GM23248 (cell line): Measurements from ENCODE around the gene CATSPERE. TPM values are rescaled to one million over a fixed set of nuclear protein-coding genes. Genes with fewer than 3 reads are reported as not detected.
A peak's percentile ranks its signal among the peaks of the same experiment; 100 is the strongest.
"Not testable (repeated sequence)": the region's sequence is repeated elsewhere in the genome, so short reads cannot be mapped to it uniquely, and the experiment has no call there.

Experiments used
- DNase-seq: peaks from one replicate; pipeline ENCODE4 v3.0.0-alpha.2; 2015
- H2AFZ ChIP-seq: fragments of 200-600 bp; sonication (generic); 2 replicates; pipeline ENCODE4 v1.6.1; 2016; ENCODE audit warnings: antibody characterized with exemption
- H3F3A ChIP-seq: fragments of 200-600 bp; sonication (generic); 2 replicates; pipeline ENCODE4 v1.6.1; 2016; ENCODE audit warnings: mild to moderate bottlenecking, antibody characterized with exemption, mixed run types; ENCODE audit not compliant: insufficient read depth
- H3K27ac ChIP-seq: fragments of 200-600 bp; sonication (generic); 2 replicates; pipeline ENCODE4 v1.5.1; 2016; ENCODE audit warnings: mild to moderate bottlenecking
- H3K27me3 ChIP-seq: fragments of 200-600 bp; sonication (generic); replicated peaks from 2 replicates; pipeline ENCODE4 v1.6.1; 2016; ENCODE audit warnings: mild to moderate bottlenecking; ENCODE audit not compliant: insufficient read depth
- H3K36me3 ChIP-seq: fragments of 200-600 bp; sonication (generic); 2 replicates; pipeline ENCODE4 v1.6.1; 2016; ENCODE audit warnings: low read depth, mild to moderate bottlenecking
- H3K4me1 ChIP-seq: fragments of 200-600 bp; sonication (generic); 2 replicates; pipeline ENCODE4 v1.6.1; 2016; ENCODE audit warnings: mild to moderate bottlenecking; ENCODE audit not compliant: insufficient read depth
- H3K4me2 ChIP-seq: fragments of 200-600 bp; sonication (generic); one replicate; pipeline ENCODE4 v1.6.1; 2016; ENCODE audit warnings: mild to moderate bottlenecking; ENCODE audit not compliant: unreplicated experiment
- H3K4me3 ChIP-seq: fragments of 200-600 bp; sonication (generic); 2 replicates; pipeline ENCODE4 v1.5.1; 2016; ENCODE audit warnings: mild to moderate bottlenecking
- H3K79me2 ChIP-seq: fragments of 200-600 bp; sonication (generic); 2 replicates; pipeline ENCODE4 v1.6.1; 2016; ENCODE audit warnings: mild to moderate bottlenecking; ENCODE audit not compliant: insufficient read depth
- H3K9ac ChIP-seq: fragments of 200-600 bp; sonication (generic); 2 replicates; pipeline ENCODE4 v1.6.1; 2016; ENCODE audit warnings: mild to moderate bottlenecking
- H3K9me2 ChIP-seq: fragments of 200-600 bp; sonication (generic); 2 replicates; pipeline ENCODE4 v1.6.1; 2016; ENCODE audit warnings: mixed run types, mild to moderate bottlenecking, moderate library complexity; ENCODE audit not compliant: insufficient read depth
- H3K9me3 ChIP-seq: fragments of 200-600 bp; sonication (generic); one replicate; pipeline ENCODE4 v1.6.1; 2017; ENCODE audit warnings: low read depth
- H4K20me1 ChIP-seq: fragments of 200-600 bp; sonication (generic); 2 replicates; pipeline ENCODE4 v1.6.0; 2016; ENCODE audit not compliant: insufficient read depth
- EZH2 ChIP-seq: fragments of 200-600 bp; sonication (generic); IDR thresholded peaks from 2 replicates; pipeline ENCODE4 v1.6.1; 2018; ENCODE audit warnings: antibody characterized with exemption, mild to moderate bottlenecking; ENCODE audit not compliant: insufficient read depth, poor library complexity, severe bottlenecking
- EZH2phosphoT487 ChIP-seq: fragments of 200-600 bp; sonication (generic); IDR thresholded peaks from 2 replicates; pipeline ENCODE4 v1.6.1; 2018; ENCODE audit warnings: antibody characterized with exemption, moderate library complexity, mild to moderate bottlenecking, low read depth; ENCODE audit not compliant: insufficient read depth
- WGBS, 2 experiments: methylation state at CpG; one replicate each; pipeline ENCODE4 v1.1.6; 2015 to 2017; ENCODE audit warnings: low lambda C conversion rate in 2 of 2, low coverage in 1 of 2; ENCODE audit errors: missing lambda C conversion rate in 2 of 2; 5-methylcytosine and 5-hydroxymethylcytosine counted together
- in situ Hi-C: fragments of 300-500 bp; cut with MboI; formaldehyde crosslinking; loops from 2 replicates; pipeline ENCODE4 v1.15.0; 2020
- polyA plus RNA-seq: library from polyadenylated mRNA; unstranded; fragments of >200 nt; fragmentation: Nextera tagmentation; extraction: Ambion mirVana; gene quantifications from 2 replicates; pipeline ENCODE4 v1.2.1, GENCODE V29; 2016
- small RNA-seq: library from RNA; depleted of rRNA; stranded (forward); fragments of <200 nt; gene quantifications from one replicate; pipeline ENCODE3, GENCODE V24; 2014; ENCODE audit warnings: low read depth, low replicate concordance
- total RNA-seq: library from RNA; depleted of rRNA; stranded (reverse); fragments of >200 nt; shearing (Covaris generic); gene quantifications from 2 replicates; pipeline ENCODE4 v1.2.3, GENCODE V29; 2014; rRNA removed

CATSPERE gene
- total and polyA plus RNA-seq, 2 experiments from 2014 or later = 0.85 to 1.2 TPM

DNA sequence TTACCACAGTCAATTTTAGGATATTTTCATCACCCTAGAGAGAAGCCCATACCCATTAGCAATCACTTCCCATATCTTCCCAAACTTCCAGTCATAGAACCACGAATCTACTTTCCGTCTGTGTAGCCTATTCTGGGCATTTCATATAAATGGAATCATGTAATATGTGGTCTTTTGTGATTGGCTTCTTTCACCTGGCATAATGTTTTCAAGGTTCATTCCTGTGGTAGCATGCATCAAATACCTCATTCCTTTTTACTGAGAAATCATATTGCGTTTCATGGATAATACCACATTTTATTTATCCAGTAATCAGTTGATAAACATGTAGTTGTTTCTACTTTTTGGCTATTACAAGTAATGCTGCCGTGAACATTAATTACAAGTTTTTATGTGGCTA lies 213.4 kb downstream of the CATSPERE start:
- in situ Hi-C loops = no loop called here
- WGBS, 2 experiments = 72 to 75% methylated on average over 4 of the region's 4 CpGs
- H3K27ac ChIP-seq = no peak overlapping the region

GRCh38 chr1:244675167-244675566 lies 214.1 kb downstream of the CATSPERE start:
- H3K4me2 ChIP-seq = no peak overlapping the region
- H3K36me3 ChIP-seq = no peaks in the 10 kb centered on the region
- H3K27me3 ChIP-seq = no peaks in the 10 kb centered on the region
- H3K27ac ChIP-seq = no peak overlapping the region
- H3K9ac ChIP-seq = no peak overlapping the region
- no peaks in the 10 kb centered on the region for H3K9me3 ChIP-seq
- no peak overlapping the region for H3K4me3 ChIP-seq
- H2AFZ ChIP-seq = no peak overlapping the region
- in situ Hi-C loops = no loop called here
- H3K9me2 ChIP-seq = no peaks in the 10 kb centered on the region
- TF ChIP-seq EZH2phosphoT487 (no peak), EZH2 (no peak)
- peaks cover 19% of the 10 kb centered on the region for H3K4me1 ChIP-seq
- 94 to 100% methylated on average over 2 of the region's 2 CpGs for WGBS, 2 experiments
- H4K20me1 ChIP-seq = no peaks in the 10 kb centered on the region
- H3F3A ChIP-seq = peaks cover 10% of the 10 kb centered on the region; the same call in 1 of the 2 replicates
- peaks cover 94% of the 10 kb centered on the region for H3K79me2 ChIP-seq
- peak; percentile 13 for DNase-seq

More for the DNA sequence above, 213.4 kb downstream of the CATSPERE start:
- H4K20me1 ChIP-seq = no peaks in the 10 kb centered on the region
- H3K4me3 ChIP-seq = no peak overlapping the region
- peaks cover 91% of the 10 kb centered on the region for H3K79me2 ChIP-seq
- no peaks in the 10 kb centered on the region for H3K9me2 ChIP-seq
- no peak overlapping the region for H3K4me2 ChIP-seq
- TF ChIP-seq EZH2 (no peak), EZH2phosphoT487 (no peak)
- no peaks in the 10 kb centered on the region for H3K9me3 ChIP-seq
- H2AFZ ChIP-seq = no peak overlapping the region
- H3F3A ChIP-seq = peaks cover 10% of the 10 kb centered on the region; the same call in 1 of the 2 replicates
- no peaks in the 10 kb centered on the region for H3K36me3 ChIP-seq
- H3K27me3 ChIP-seq = no peaks in the 10 kb centered on the region
- H3K4me1 ChIP-seq = peaks cover 19% of the 10 kb centered on the region
- no peak overlapping the region for H3K9ac ChIP-seq
- no peak for DNase-seq

DNA sequence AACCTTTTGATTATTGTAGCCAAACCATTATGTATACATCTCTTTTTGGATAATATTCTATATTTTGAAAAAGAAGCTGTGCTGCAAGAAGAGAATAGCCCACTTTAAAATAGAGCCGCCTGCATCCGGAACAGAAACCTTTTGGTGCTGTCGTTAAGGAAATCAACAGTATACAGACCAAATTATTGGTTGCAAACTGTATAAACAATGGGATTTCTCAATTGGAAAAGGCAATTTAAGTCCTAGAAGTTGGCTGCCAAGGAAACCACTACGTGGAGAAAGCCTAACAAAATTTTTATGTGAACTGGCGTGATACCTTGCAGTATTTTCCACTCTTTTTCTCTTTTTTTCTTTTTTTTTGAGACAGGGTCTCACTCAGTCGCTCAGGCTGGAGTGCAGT lies 217.6 kb downstream of the CATSPERE start:
- H3K4me1 ChIP-seq = peaks cover 16% of the 10 kb centered on the region; the same call in 1 of the 2 replicates
- 75 to 81% methylated on average over 6 of the region's 6 CpGs for WGBS, 2 experiments
- H3K9me2 ChIP-seq = no peaks in the 10 kb centered on the region
- H2AFZ ChIP-seq = no peak overlapping the region
- TF ChIP-seq EZH2phosphoT487 (no peak), EZH2 (no peak)
- no peak overlapping the region for H3K27ac ChIP-seq
- peaks cover under 1% of the 10 kb centered on the region; the same call in 1 of the 2 replicates for H3F3A ChIP-seq
- no peaks in the 10 kb centered on the region for H3K36me3 ChIP-seq
- H3K4me2 ChIP-seq = no peak overlapping the region
- no peak overlapping the region for H3K4me3 ChIP-seq
- H3K9me3 ChIP-seq = no peaks in the 10 kb centered on the region
- no peak for DNase-seq
- no peak overlapping the region for H3K9ac ChIP-seq
- no peaks in the 10 kb centered on the region for H3K27me3 ChIP-seq
- no peaks in the 10 kb centered on the region for H4K20me1 ChIP-seq
- H3K79me2 ChIP-seq = peaks cover 96% of the 10 kb centered on the region
- in situ Hi-C loops = no loop called here

DNA sequence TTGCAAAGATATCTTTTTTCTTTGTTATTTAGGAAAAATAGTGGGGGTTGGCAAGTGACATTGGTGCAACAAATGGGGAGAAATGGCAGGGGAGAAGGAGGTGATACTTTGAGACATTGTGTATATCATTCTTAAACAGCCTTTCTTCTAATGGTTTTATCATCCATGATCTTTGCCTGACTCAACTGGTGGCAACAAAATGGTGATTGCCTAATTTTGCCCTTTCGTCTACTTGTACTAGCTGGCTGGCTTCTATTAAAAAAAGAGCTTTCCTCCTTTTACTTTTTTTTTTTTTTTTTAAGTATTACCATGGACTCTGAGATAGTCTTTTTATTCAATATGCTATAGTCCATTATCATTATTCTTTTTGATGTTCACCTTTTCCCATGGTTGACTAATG lies 219.6 kb downstream of the CATSPERE start:
- Histone ChIP-seq H2AFZ (no peak overlapping the region), H3K9me3 (no peaks in the 10 kb centered on the region), H3K36me3 (no peaks in the 10 kb centered on the region), H3K9ac (no peak overlapping the region), H3K9me2 (no peaks in the 10 kb centered on the region), H3F3A (no peaks in the 10 kb centered on the region), H3K4me3 (no peak overlapping the region), H3K4me1 (peaks cover 14% of the 10 kb centered on the region; the same call in 1 of the 2 replicates), H3K4me2 (no peak overlapping the region), H3K27me3 (no peaks in the 10 kb centered on the region), H4K20me1 (no peaks in the 10 kb centered on the region), H3K79me2 (peaks cover 96% of the 10 kb centered on the region), H3K27ac (no peak overlapping the region)
- WGBS, 2 experiments = 65 to 74% methylated on average over 1 of the region's 1 CpG
- no peak for TF ChIP-seq EZH2phosphoT487
- TF ChIP-seq EZH2 = no peak
- DNase-seq = peak; percentile 64
- in situ Hi-C loops = no loop called here

DNA sequence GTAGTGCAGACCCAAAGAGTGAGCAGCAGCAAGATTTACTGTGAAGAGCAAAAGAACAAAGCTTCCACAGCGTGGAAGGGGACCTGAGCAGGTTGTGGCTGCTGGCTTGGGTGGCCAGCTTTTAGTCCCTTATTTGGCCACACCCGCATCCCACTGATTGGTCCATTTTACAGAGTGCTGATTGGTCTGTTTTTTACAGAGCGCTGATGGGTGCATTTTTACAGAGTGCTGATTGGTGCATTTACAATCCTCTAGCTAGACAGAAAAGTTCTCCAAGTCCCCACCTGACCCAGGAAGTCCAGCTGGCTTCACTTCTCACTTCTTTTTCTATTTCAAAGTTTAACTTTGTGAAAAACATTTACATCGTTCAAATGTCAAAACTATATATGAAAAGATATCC lies 221.0 kb downstream of the CATSPERE start:
- H3K9me3 ChIP-seq, H3K9ac ChIP-seq, H3K36me3 ChIP-seq, in situ Hi-C loops, H3K4me3 ChIP-seq, H4K20me1 ChIP-seq, H3K27me3 ChIP-seq, H3K9me2 ChIP-seq, H3F3A ChIP-seq, DNase-seq, H3K27ac ChIP-seq, H3K4me2 ChIP-seq, H2AFZ ChIP-seq: not testable (repeated sequence)
- Histone ChIP-seq H3K79me2 (peaks cover 92% of the 10 kb centered on the region), H3K4me1 (peaks cover 14% of the 10 kb centered on the region; the same call in 1 of the 2 replicates)
- 98% methylated on average over 4 of the region's 4 CpGs for WGBS, 2 experiments

Small RNA genes lying within 50 kb of the gene (small RNA-seq; reads per million reads assigned to genes)
- gene CYCSP5 = not detected

Other genes starting within 250 kb of the CATSPERE start
- 48.7 and 55.0 TPM in 2 replicates for gene ADSS2, start 9.4 kb upstream of the CATSPERE start, total RNA-seq
- gene ADSS2, start 9.4 kb upstream of the CATSPERE start, polyA plus RNA-seq = 38.8 and 41.5 TPM in 2 replicates
- 58.9 and 65.9 TPM in 2 replicates for gene DESI2, start 191.9 kb downstream of the CATSPERE start, total RNA-seq
- 43.1 and 43.9 TPM in 2 replicates for gene DESI2, start 191.9 kb downstream of the CATSPERE start, polyA plus RNA-seq